Measurements from ENCODE around the gene SAPCD1.

Gene SAPCD1

GRCh38 chr6:31741815-31742214 lies 20.6 kb upstream of the SAPCD1 start:
- no peak overlapping the region for H4K12ac ChIP-seq (ENCODE audit: low read depth, low read length)
- H3K4ac ChIP-seq (ENCODE audit: low read depth, low read length) = no peak overlapping the region
- peaks cover 19 to 24% of the 10 kb centered on the region in 2 experiments for H3K4me1 ChIP-seq (ENCODE audit: control insufficient read depth in 1 of 2, insufficient read depth in 2 of 2, low read length in 2 of 2)

DNA sequence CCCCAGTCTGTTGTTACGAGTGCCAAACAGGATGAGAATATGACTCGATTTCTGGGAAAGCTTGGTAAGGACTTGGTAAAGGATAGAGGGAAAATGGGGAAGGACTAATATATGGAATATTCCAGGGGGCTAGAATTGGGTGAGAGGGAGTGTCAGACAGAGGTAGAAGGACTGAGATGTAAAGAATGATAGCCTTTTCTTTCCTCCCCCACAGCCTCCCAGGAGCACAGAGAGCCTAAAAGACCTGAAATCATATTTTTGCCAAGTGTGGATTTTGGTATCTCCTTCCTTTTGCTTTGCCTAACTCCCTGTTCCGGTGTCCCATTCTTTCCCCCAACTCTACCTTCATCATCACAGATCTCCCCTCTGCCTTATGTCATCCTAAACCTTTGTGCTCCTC lies 19.6 kb upstream of the SAPCD1 start:
- no peak overlapping the region for H3K14ac ChIP-seq (ENCODE audit: low read length)
- peaks cover 23 to 26% of the 10 kb centered on the region in 2 experiments for H3K4me1 ChIP-seq (ENCODE audit: control insufficient read depth in 1 of 2, insufficient read depth in 2 of 2, low read length in 2 of 2)
- H2AFZ ChIP-seq (ENCODE audit: insufficient read depth, low read length, poor library complexity) = no peak overlapping the region
- H3K18ac ChIP-seq (ENCODE audit: low read length) = no peak overlapping the region
- no peaks in the 10 kb centered on the region for H3K27me3 ChIP-seq (ENCODE audit: insufficient read depth, low read length)
- no peak overlapping the region for H3K4me3 ChIP-seq (ENCODE audit: low read depth, low read length)
- no peak overlapping the region for H3K27ac ChIP-seq (ENCODE audit: low read depth, low read length)
- H3K9ac ChIP-seq (ENCODE audit: low read length) = no peak overlapping the region
- no peak overlapping the region for H4K8ac ChIP-seq (ENCODE audit: low read depth, low read length)
- H2BK120ac ChIP-seq (ENCODE audit: insufficient read depth, low read length, poor library complexity) = no peak overlapping the region
- peaks cover 4% of the 10 kb centered on the region for H3K79me2 ChIP-seq (ENCODE audit: control insufficient read depth, insufficient read depth, low read length, poor library complexity)
- H3K4me2 ChIP-seq (ENCODE audit: low read length) = no peak overlapping the region
- no peak overlapping the region for H3K23ac ChIP-seq (ENCODE audit: low read length)
- no peak overlapping the region for H4K12ac ChIP-seq (ENCODE audit: low read depth, low read length)
- no CpG with 5 or more reads among the region's 3 CpGs for WGBS (ENCODE audit: extremely low coverage, insufficient coverage, insufficient read length)
- peaks cover 0 to 3% of the 10 kb centered on the region in 2 experiments for H3K36me3 ChIP-seq (ENCODE audit: control insufficient read depth in 1 of 2, insufficient read depth in 2 of 2, low read length in 2 of 2)
- no peak overlapping the region for H3K4ac ChIP-seq (ENCODE audit: low read depth, low read length)
- DNase-seq = no peak
- H3K9me3 ChIP-seq (ENCODE audit: insufficient read depth, low read depth, low read length) = no peaks in the 10 kb centered on the region
- peaks cover 13% of the 10 kb centered on the region for H3K79me1 ChIP-seq (ENCODE audit: low read length)
- no peak overlapping the region for H2BK12ac ChIP-seq (ENCODE audit: low read length)
- H2BK5ac ChIP-seq (ENCODE audit: low read depth, low read length, poor library complexity) = no peak overlapping the region
- H4K91ac ChIP-seq (ENCODE audit: low read depth, low read length) = no peak overlapping the region
- H2AK5ac ChIP-seq (ENCODE audit: low read length) = no peak overlapping the region

More at GRCh38 chr6:31741815-31742214, 20.6 kb upstream of the SAPCD1 start:
- Histone ChIP-seq H3K23ac (ENCODE audit: low read length) (no peak overlapping the region), H2BK12ac (ENCODE audit: low read length) (no peak overlapping the region), H2BK120ac (ENCODE audit: insufficient read depth, low read length, poor library complexity) (no peak overlapping the region), H3K9ac (ENCODE audit: low read length) (no peak overlapping the region), H3K4me2 (ENCODE audit: low read length) (no peak overlapping the region), H3K14ac (ENCODE audit: low read length) (no peak overlapping the region), H2AK5ac (ENCODE audit: low read length) (no peak overlapping the region), H2BK5ac (ENCODE audit: low read depth, low read length, poor library complexity) (no peak overlapping the region), H3K36me3 (ENCODE audit: control insufficient read depth in 1 of 2, insufficient read depth in 2 of 2, low read length in 2 of 2) (peaks cover 0 to 3% of the 10 kb centered on the region in 2 experiments), H4K91ac (ENCODE audit: low read depth, low read length) (no peak overlapping the region), H3K4me3 (ENCODE audit: low read depth, low read length) (no peak overlapping the region), H3K18ac (ENCODE audit: low read length) (no peak overlapping the region), H3K79me2 (ENCODE audit: control insufficient read depth, insufficient read depth, low read length, poor library complexity) (peaks cover 4% of the 10 kb centered on the region), H2AFZ (ENCODE audit: insufficient read depth, low read length, poor library complexity) (no peak overlapping the region), H4K8ac (ENCODE audit: low read depth, low read length) (no peak overlapping the region), H3K9me3 (ENCODE audit: insufficient read depth, low read depth, low read length) (no peaks in the 10 kb centered on the region), H3K79me1 (ENCODE audit: low read length) (peaks cover 17% of the 10 kb centered on the region), H3K27me3 (ENCODE audit: insufficient read depth, low read length) (no peaks in the 10 kb centered on the region), H3K27ac (ENCODE audit: low read depth, low read length) (no peak overlapping the region)
- no peak for DNase-seq
- no CpG with 5 or more reads among the region's 2 CpGs for WGBS (ENCODE audit: extremely low coverage, insufficient coverage, insufficient read length)

DNA sequence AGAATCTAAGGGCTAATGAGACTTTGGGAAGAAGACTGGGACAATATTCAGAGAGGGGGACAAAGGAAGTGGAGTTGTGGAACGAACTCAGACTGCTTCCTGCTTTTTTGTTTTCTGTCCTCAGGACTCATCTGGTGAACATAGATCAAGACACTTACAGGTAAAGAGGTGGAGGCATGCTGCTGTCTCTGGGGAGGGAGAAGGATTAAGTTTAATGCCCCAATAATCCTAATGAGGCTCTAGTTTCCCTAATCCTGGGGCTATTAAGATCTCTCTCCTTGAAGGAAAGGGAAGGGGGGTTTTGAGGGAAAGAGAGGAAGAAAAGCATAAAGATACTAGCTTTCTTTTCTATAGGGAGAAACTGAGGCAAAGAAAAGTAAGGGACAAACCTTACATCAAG lies 18.0 kb upstream of the SAPCD1 start:
- no peak overlapping the region for H3K4ac ChIP-seq (ENCODE audit: low read depth, low read length)
- no peak overlapping the region for H2BK5ac ChIP-seq (ENCODE audit: low read depth, low read length, poor library complexity)
- no peak overlapping the region for H2AK5ac ChIP-seq (ENCODE audit: low read length)
- H2BK12ac ChIP-seq (ENCODE audit: low read length) = peak overlapping the region; percentile 45
- no peak overlapping the region for H3K4me3 ChIP-seq (ENCODE audit: low read depth, low read length)
- no peaks in the 10 kb centered on the region for H3K9me3 ChIP-seq (ENCODE audit: insufficient read depth, low read depth, low read length)
- no peak overlapping the region for H3K23ac ChIP-seq (ENCODE audit: low read length)
- H2AFZ ChIP-seq (ENCODE audit: insufficient read depth, low read length, poor library complexity) = no peak overlapping the region
- H3K79me1 ChIP-seq (ENCODE audit: low read length) = peaks cover 5% of the 10 kb centered on the region
- H3K36me3 ChIP-seq (ENCODE audit: control insufficient read depth in 1 of 2, insufficient read depth in 2 of 2, low read length in 2 of 2) = peaks cover 0 to 5% of the 10 kb centered on the region in 2 experiments
- no peak overlapping the region for H3K27ac ChIP-seq (ENCODE audit: low read depth, low read length)
- WGBS (ENCODE audit: extremely low coverage, insufficient coverage, insufficient read length) = no CpG with 5 or more reads among the region's 1 CpG
- H4K91ac ChIP-seq (ENCODE audit: low read depth, low read length) = peak overlapping the region; percentile 31
- H4K12ac ChIP-seq (ENCODE audit: low read depth, low read length) = no peak overlapping the region
- H3K9ac ChIP-seq (ENCODE audit: low read length) = no peak overlapping the region
- no peaks in the 10 kb centered on the region for H3K27me3 ChIP-seq (ENCODE audit: insufficient read depth, low read length)
- peaks cover 4% of the 10 kb centered on the region for H3K79me2 ChIP-seq (ENCODE audit: control insufficient read depth, insufficient read depth, low read length, poor library complexity)
- H4K8ac ChIP-seq (ENCODE audit: low read depth, low read length) = no peak overlapping the region
- no peak overlapping the region for H3K14ac ChIP-seq (ENCODE audit: low read length)
- H2BK120ac ChIP-seq (ENCODE audit: insufficient read depth, low read length, poor library complexity) = no peak overlapping the region
- H3K18ac ChIP-seq (ENCODE audit: low read length) = no peak overlapping the region
- no peak overlapping the region for H3K4me2 ChIP-seq (ENCODE audit: low read length)
- DNase-seq = no peak
- H3K4me1 ChIP-seq (ENCODE audit: control insufficient read depth in 1 of 2, insufficient read depth in 2 of 2, low read length in 2 of 2) = peaks cover 12 to 15% of the 10 kb centered on the region in 2 experiments

- Histone ChIP-seq H3K4me1 (ENCODE audit: control insufficient read depth in 1 of 2, insufficient read depth in 2 of 2, low read length in 2 of 2) (peaks cover 6 to 8% of the 10 kb centered on the region in 2 experiments), H3K9me3 (ENCODE audit: insufficient read depth, low read depth, low read length) (no peaks in the 10 kb centered on the region), H3K18ac (ENCODE audit: low read length) (no peak overlapping the region), H2BK5ac (ENCODE audit: low read depth, low read length, poor library complexity) (no peak overlapping the region), H4K12ac (ENCODE audit: low read depth, low read length) (no peak overlapping the region), H3K27ac (ENCODE audit: low read depth, low read length) (no peak overlapping the region), H4K91ac (ENCODE audit: low read depth, low read length) (no peak overlapping the region), H2BK12ac (ENCODE audit: low read length) (no peak overlapping the region), H3K4me3 (ENCODE audit: low read depth, low read length) (no peak overlapping the region), H3K79me1 (ENCODE audit: low read length) (no peaks in the 10 kb centered on the region), H3K79me2 (ENCODE audit: control insufficient read depth, insufficient read depth, low read length, poor library complexity) (no peaks in the 10 kb centered on the region), H2BK120ac (ENCODE audit: insufficient read depth, low read length, poor library complexity) (no peak overlapping the region), H3K36me3 (ENCODE audit: control insufficient read depth in 1 of 2, insufficient read depth in 2 of 2, low read length in 2 of 2) (peaks cover 0 to 2% of the 10 kb centered on the region in 2 experiments), H2AK5ac (ENCODE audit: low read length) (no peak overlapping the region), H4K8ac (ENCODE audit: low read depth, low read length) (no peak overlapping the region), H3K4ac (ENCODE audit: low read depth, low read length) (no peak overlapping the region), H3K9ac (ENCODE audit: low read length) (no peak overlapping the region), H3K14ac (ENCODE audit: low read length) (no peak overlapping the region), H3K23ac (ENCODE audit: low read length) (peak overlapping the region; percentile 55), H3K27me3 (ENCODE audit: insufficient read depth, low read length) (no peaks in the 10 kb centered on the region), H2AFZ (ENCODE audit: insufficient read depth, low read length, poor library complexity) (no peak overlapping the region), H3K4me2 (ENCODE audit: low read length) (no peak overlapping the region)
- DNase-seq = no peak
- WGBS (ENCODE audit: extremely low coverage, insufficient coverage, insufficient read length) = no CpG with 5 or more reads among the region's 8 CpGs
Measured at GRCh38 chr6:31749301-31750036, 13.0 kb upstream of the SAPCD1 start.

All from trophoblast cell (in vitro differentiated cells and primary cell).